Femur (tissue), 1 donor: ENCODE data around the gene HIGD1A.

Experiments
- DNase-seq: peaks from one replicate; pipeline ENCODE4 v3.0.0-alpha.2; 2017

Gene HIGD1A

GRCh38 chr3:42804106-42804830 lies at the start of gene HIGD1A:
TSS of gene HIGD1A (minus strand) at chr3:42804490. CDS start at chr3:42794253, 10,237 bp downstream.
- peak; percentile 97 for DNase-seq

- DNase-seq = no peak
These were observed 49.5 kb upstream of the HIGD1A start for GRCh38 chr3:42853739-42854302.

- DNase-seq = no peak
These were observed 48.8 kb upstream of the HIGD1A start for GRCh38 chr3:42853056-42853455.

- DNase-seq = peak; percentile 60
These were observed 48.2 kb upstream of the HIGD1A start for GRCh38 chr3:42852441-42852840.

GRCh38 chr3:42851228-42851834 lies 47.0 kb upstream of the HIGD1A start:
- no peak for DNase-seq

- no peak for DNase-seq
These were observed 46.0 kb upstream of the HIGD1A start for GRCh38 chr3:42850263-42850662.

- DNase-seq = no peak
These were observed 44.7 kb upstream of the HIGD1A start for GRCh38 chr3:42849017-42849416.

- no peak for DNase-seq
These were observed 43.4 kb upstream of the HIGD1A start for GRCh38 chr3:42847731-42848130.

GRCh38 chr3:42846685-42847522 lies 42.6 kb upstream of the HIGD1A start:
- DNase-seq = no peak

- DNase-seq = no peak
These were observed 40.5 kb upstream of the HIGD1A start for GRCh38 chr3:42844815-42845214.

- no peak for DNase-seq
These were observed 40.1 kb upstream of the HIGD1A start for GRCh38 chr3:42844412-42844713.

- DNase-seq = no peak
These were observed 39.6 kb upstream of the HIGD1A start for GRCh38 chr3:42843713-42844411.

GRCh38 chr3:42841332-42841731 lies 37.0 kb upstream of the HIGD1A start:
- DNase-seq = no peak

- peak; percentile 57 for DNase-seq
These were observed 35.3 kb upstream of the HIGD1A start for GRCh38 chr3:42839616-42840015.

GRCh38 chr3:42838571-42838970 lies 34.3 kb upstream of the HIGD1A start:
- DNase-seq = no peak

GRCh38 chr3:42836150-42837123 lies 32.1 kb upstream of the HIGD1A start:
- DNase-seq = no peak

GRCh38 chr3:42831321-42831713 lies 27.0 kb upstream of the HIGD1A start:
- peak; percentile 72 for DNase-seq

GRCh38 chr3:42830437-42831320 lies 26.4 kb upstream of the HIGD1A start:
- no peak for DNase-seq

- DNase-seq = no peak
These were observed 25.5 kb upstream of the HIGD1A start for GRCh38 chr3:42829628-42830436.
